Ascending aorta (tissue), 2 donors: ENCODE measurements around the gene FMO4. TPM values are rescaled to one million over a fixed set of nuclear protein-coding genes. Genes with fewer than 3 reads are reported as not detected.

Experiments used
- DNase-seq, 2 donors: peaks; one replicate each; pipeline ENCODE4 v3.0.0-alpha.2; 2019; ENCODE audit warnings: low spot score in 2 of 2
- H3K27ac ChIP-seq, 2 donors: fragments of 200-600 bp; sonication (generic); one replicate each; pipeline ENCODE4 v1.5.1; 2016 to 2017; ENCODE audit warnings: mild to moderate bottlenecking in 1 of 2
- H3K27me3 ChIP-seq: fragments of 200-600 bp; sonication (generic); one replicate; pipeline ENCODE4 v1.5.1; 2017
- H3K36me3 ChIP-seq, 2 donors: fragments of 200-600 bp; sonication (generic); one replicate each; pipeline ENCODE4 v1.5.1; 2016
- H3K4me1 ChIP-seq, 2 donors: fragments of 200-600 bp; sonication (generic); one replicate each; pipeline ENCODE4 v1.5.1; 2016 to 2017; ENCODE audit warnings: mild to moderate bottlenecking in 1 of 2
- H3K4me3 ChIP-seq, 2 donors: fragments of 200-600 bp; sonication (generic); one replicate each; pipeline ENCODE4 v1.5.1; 2016 to 2017; ENCODE audit warnings: mild to moderate bottlenecking in 1 of 2
- H3K9me3 ChIP-seq, 2 donors: fragments of 200-600 bp; sonication (generic); one replicate each; pipeline ENCODE4 v1.5.1; 2016
- CTCF ChIP-seq, 3 experiments: fragments of 200-600 bp in 2 of 3; fragments of 450-650 bp in 1 of 3; sonication (generic) in 2 of 3; IDR thresholded peaks; one replicate each; pipeline ENCODE4 v1.5.1; 2016 to 2019; ENCODE audit warnings: antibody characterized with exemption in 3 of 3, mild to moderate bottlenecking in 1 of 3, moderate library complexity in 1 of 3
- intact Hi-C: fragments of 100-400 bp; cut with DNase I; formaldehyde crosslinking; loops from one replicate; pipeline ENCODE4 v1.15.1; 2023
- total RNA-seq: library from RNA; depleted of rRNA; stranded (reverse); fragments of >200 nt; gene quantifications from one replicate; pipeline ENCODE4 v1.1.0, GENCODE V29; 2016

Gene FMO4
- total RNA-seq, 1 donor from 2014 or later = 30.1 TPM

- Histone ChIP-seq H3K4me1 (no peaks in the 10 kb centered on the region), H3K27me3 (no peaks in the 10 kb centered on the region), H3K36me3 (no peaks in the 10 kb centered on the region), H3K4me3 (no peak overlapping the region), H3K27ac (no peak overlapping the region), H3K9me3 (peaks cover 4 to 20% of the 10 kb centered on the region in 2 donors)
- intact Hi-C loops = no loop called here
- TF ChIP-seq CTCF (IDR thresholded peaks at IDR 0.05) = no peak
- DNase-seq = no peak
Measured at GRCh38 chr1:171300401-171300800, 13.6 kb upstream of the FMO4 start.

GRCh38 chr1:171310661-171311087, 3.3 kb upstream of the FMO4 start:
- no peaks in the 10 kb centered on the region for H3K27me3 ChIP-seq
- no peaks in the 10 kb centered on the region for H3K36me3 ChIP-seq
- H3K27ac ChIP-seq = no peak overlapping the region
- no peak overlapping the region for H3K4me3 ChIP-seq
- no peaks in the 10 kb centered on the region for H3K9me3 ChIP-seq
- H3K4me1 ChIP-seq = peaks cover 2 to 19% of the 10 kb centered on the region in 2 donors
- intact Hi-C loops = loop anchor here (5.0 kb wide), 2 partner anchors 118 to 168 kb away; no protein-coding TSS in a partner anchor
- no peak for DNase-seq
- no peak for TF ChIP-seq CTCF (IDR thresholded peaks at IDR 0.05)

DNA sequence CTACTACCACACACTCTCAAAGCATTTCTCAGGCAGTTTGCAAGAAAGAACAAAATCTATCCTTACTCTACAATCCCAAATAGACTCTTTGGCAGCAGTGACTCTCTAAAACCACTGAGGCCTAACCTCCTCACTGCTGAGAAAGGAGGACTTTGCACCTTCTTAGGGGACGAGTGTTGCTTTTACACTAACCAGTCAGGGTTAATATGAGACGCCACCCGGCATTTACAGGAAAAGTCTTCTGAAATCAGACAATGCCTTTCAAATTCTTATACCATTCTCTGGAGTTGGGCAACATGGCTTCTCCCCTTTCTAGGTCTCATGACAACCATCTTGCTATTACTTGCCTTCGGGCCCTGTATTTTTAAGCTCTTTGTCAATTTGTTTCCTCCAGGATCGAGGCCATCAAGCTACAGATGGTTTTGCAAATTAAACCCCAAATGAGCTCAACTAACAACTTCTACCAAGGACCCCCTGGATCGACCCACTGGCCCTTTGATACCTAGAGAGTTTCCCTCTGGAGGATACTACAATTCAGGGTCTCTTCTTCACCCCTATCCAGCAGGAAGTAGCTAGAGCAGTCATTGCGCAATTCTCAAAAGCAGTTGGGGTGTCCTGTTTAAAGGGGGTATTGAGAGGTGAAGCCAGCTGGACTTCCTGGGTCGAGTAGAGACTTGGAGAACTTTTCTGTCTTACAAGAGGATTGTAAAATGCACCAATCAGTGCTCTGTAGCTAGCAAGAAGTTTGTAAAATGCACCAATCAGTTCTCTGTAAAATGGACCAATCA, 2.0 kb upstream of the FMO4 start:
- intact Hi-C loops = loop anchor here (2.0 to 5.0 kb wide), 4 partner anchors 67 to 345 kb away; no protein-coding TSS in a partner anchor
- H3K27ac ChIP-seq = peak overlapping the region; percentile 87
- no peaks in the 10 kb centered on the region for H3K9me3 ChIP-seq
- no peak for DNase-seq
- no peak overlapping the region for H3K4me3 ChIP-seq
- H3K4me1 ChIP-seq = peaks cover 2 to 23% of the 10 kb centered on the region in 2 donors
- H3K27me3 ChIP-seq = no peaks in the 10 kb centered on the region
- no peaks in the 10 kb centered on the region for H3K36me3 ChIP-seq
- TF ChIP-seq CTCF (IDR thresholded peaks at IDR 0.05) = no peak

GRCh38 chr1:171313319-171313834, 606 bp upstream of the FMO4 start:
- Histone ChIP-seq H3K36me3 (peaks cover 0 to 5% of the 10 kb centered on the region in 2 donors), H3K4me1 (peaks cover 2 to 23% of the 10 kb centered on the region in 2 donors), H3K27ac (peak overlapping the region; percentile 87), H3K27me3 (no peaks in the 10 kb centered on the region), H3K9me3 (no peaks in the 10 kb centered on the region), H3K4me3 (no peak overlapping the region)
- intact Hi-C loops = loop anchor here (1.0 to 5.0 kb wide), 5 partner anchors 69 to 347 kb away; no protein-coding TSS in a partner anchor
- TF ChIP-seq CTCF (IDR thresholded peaks at IDR 0.05) = no peak
- DNase-seq = no peak

DNA sequence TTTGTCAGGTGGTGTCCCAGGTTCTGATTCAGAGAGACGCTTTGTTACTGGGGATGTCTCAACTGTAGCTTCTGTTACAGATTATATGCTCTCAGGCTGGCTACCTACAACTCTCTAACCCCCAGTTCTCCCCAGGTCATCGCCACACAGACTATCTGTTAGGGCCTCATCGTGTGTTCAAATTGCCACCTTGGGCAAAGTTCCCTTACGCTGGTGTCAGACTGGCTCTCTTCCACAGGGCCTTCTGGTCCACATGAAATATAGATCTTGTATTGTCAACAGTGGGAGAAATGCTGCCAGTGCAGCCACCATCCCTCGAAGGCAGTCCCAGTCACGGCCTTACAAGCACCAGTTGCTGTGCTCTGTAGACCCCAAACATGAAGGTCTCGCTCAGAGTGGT, 15.3 kb downstream of the FMO4 start:
- intact Hi-C loops = no loop called here

More for the DNA sequence above, 15.3 kb downstream of the FMO4 start:
- Histone ChIP-seq H3K4me1 (no peaks in the 10 kb centered on the region), H3K4me3 (no peak overlapping the region), H3K27ac (no peak overlapping the region), H3K36me3 (peaks cover 3 to 30% of the 10 kb centered on the region in 2 donors), H3K27me3 (no peaks in the 10 kb centered on the region), H3K9me3 (no peaks in the 10 kb centered on the region)
- no peak for TF ChIP-seq CTCF (IDR thresholded peaks at IDR 0.05)
- DNase-seq = no peak
